NCI-H2107 (cell line): ENCODE results near the gene ST7L.

Source experiments
- DNase-seq: peaks from one replicate; lab custom pipeline; 2025; lab: John Stamatoyannopoulos, UW

Gene ST7L

DNA sequence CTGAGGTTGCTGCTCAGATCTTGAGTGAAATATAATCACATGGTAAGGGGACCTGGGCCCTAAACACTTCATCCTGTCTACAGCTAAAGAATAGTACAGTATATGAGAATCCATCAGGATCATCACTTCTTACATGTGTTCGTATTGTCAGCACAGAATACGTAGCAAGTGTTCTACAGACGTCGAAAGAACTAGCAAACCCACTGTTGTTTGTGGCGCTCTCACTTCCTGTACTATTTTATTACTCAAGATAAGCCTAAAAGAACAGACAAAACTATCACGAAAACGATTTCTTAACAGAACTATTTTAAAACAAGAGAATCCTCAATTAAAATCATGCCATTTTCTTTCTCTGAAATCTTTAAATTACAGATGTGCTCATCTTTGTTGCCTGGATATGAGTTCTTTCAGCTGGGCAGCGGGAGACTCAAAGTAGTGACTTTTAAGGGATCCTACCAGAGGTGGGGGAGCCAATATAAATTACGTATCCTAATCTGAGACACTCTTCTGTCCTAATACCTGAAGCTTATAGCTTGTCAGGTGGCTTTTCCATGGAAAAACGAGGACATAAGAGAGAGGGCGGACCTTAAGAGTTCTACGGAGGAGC, 724 bp downstream of the ST7L start:
- no peak for DNase-seq

DNA sequence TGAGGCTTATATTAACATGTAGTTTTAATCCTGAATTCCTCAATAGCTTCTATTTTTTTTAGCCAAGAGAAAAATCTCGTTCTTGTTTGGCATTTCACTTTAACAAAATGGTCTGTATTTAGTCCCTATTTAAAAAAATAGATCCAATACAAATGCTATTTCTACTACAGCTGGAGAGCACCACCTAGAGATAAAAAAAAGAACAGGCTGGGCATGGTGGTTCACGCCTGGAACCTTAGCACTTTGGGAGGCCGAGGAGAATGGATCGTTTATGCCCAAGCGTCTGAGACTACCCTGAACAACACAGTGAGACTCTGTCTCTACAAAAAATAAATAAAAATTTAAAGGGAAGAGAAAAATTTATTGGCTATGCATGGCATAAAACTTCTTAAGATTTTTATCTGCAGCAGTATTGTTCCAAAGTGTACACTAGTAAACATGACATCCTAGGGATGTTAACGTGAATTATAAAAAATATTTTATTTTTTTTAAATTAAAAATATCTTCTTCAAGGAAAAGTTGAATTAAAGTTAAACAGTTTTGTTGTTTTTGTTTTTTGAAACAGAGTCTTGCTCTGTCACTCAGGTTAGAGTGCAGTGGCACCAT, 4.4 kb downstream of the ST7L start:
- peak; percentile 31 for DNase-seq

DNA sequence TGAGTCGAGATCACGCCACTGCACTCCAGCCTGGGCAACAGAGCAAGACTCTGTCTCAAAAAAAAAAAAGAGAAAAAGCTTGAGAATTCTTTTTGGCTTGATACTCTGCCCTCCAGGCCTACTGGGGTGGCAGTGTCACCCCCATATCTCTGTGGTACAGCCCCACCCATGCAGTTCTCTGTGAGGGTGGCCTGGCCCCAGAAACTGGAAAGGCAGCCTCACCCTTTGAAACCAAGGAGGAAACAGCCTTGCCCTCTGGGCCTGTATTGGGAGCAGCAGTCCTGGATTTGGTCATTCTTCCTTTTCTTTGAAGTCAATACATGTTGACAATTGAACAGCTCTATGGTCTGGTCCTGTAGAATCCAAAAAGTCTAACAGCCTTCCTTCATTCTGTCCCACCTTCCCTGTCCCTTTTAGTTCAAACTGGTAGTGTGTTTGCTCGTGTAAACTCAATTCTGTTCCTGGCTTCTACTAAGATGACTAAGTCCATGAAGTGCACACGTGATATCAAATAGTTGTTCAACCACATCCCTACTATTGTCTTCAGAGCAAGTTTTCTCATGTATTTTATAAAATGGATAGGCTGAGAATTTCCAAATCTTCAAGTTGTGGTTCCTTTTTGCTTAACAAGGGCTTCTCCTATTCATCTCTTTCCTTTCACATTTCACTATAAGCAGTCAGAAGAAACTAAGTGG, 13.2 kb downstream of the ST7L start:
- DNase-seq, result no peak

DNA sequence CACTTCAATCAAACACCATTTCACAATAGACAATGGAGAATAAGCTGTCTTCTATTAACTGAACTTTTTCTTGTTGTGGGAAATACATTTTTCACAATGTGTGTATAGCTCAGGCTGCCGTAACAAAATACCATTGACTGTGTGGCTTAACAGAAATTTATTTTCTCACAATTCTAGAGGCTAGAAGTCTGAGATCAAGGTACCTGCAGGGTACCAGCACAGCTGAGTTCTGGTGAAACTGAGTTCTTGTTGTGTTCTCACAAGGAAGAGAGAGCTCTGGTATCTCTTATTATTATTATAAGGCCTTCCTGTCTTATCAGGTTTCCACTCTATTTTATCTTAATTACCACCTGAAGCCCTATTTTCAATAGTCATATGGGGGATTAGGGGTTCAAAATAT, 15.4 kb downstream of the ST7L start:
- DNase-seq, result no peak

- DNase-seq, result no peak
Observed at GRCh38 chr1:112603012-112603411, 15.9 kb downstream of the ST7L start.

DNA sequence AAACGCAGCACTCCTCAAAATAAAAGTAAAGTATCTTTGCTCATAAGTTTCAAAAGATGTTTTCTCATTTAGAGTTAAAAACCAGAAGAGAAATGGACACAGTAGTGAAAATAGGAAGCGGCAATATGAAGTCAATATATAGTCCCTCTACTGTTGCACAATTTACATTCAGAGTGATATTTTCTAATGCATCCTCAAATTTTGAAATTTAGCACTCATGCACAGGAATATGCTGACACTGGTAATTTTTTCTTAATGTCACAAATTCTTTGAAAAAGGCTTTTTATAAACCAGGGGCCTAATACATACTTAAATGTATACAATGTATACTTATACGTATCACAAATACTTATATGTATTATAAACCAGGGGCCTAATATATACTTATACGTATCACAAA, 19.5 kb downstream of the ST7L start:
- no peak for DNase-seq

GRCh38 chr1:112594208-112594876, 24.6 kb downstream of the ST7L start:
- no peak for DNase-seq

GRCh38 chr1:112589766-112590165, 29.2 kb downstream of the ST7L start:
- no peak for DNase-seq

DNA sequence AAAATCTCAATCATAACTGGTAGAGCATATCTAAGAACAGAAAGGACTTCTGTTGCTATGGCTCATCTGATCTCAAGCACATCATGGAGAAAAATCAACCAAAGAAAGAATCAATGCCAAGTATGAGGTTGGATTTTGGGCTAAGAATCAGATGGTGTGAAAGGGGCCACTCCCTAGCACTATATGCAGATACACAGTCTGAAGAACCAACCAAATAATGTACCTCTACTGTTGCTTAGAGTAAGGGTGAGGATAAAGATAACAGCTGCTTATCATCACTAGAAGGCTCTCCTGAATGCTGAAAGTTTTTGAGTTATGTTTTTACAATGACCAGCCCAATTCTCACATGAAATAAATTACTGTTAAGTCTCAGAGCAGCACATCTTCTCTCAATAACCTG, 35.6 kb downstream of the ST7L start:
- no peak for DNase-seq

DNA sequence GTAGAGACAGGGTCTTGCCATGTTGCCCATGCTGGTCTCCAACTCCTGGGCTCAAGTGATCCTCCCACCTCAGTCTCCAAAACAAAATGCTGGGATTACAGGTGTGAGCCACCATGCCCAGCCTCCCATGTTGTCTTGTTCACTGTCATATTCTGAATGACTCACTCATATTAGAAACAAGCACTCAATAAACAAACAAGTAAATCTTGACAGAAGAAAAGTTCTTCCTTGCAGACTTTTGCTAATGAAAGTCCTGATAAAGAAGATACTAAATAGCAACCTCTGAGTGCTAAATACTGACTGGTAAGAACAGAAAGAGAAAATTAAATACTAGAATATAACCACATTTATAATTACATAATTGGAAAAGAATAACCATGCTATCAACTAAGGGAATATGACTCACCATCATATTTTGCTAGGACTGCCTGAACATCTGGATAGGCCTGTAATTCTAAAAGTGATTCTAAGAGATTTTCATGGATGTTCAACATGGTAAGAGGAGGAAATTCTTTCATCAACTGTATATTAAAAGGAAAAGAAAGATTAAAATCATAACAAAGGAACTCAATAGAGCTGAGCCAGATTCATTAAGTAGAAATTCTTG, 37.3 kb downstream of the ST7L start:
- no peak for DNase-seq

- no peak for DNase-seq
Observed at GRCh38 chr1:112579801-112580510, 39.0 kb downstream of the ST7L start.

DNA sequence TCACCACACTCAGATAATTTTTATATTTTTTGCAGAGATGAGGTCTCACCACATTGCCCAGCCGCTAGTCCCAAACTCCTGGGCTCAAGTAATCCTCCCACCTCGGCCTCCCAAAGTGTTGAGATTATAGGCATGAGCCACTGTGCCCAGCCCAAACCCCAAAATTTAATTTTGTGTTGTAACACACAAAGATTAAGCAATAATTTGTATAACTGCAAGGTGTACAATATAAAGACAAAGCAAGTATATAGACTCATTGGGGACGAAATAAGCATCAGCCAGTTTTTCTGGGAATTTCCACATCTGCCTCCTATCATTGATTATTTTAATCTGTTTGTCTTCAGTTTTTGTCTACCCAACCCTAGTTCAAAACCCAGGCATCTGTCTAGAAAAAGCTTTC, 42.7 kb downstream of the ST7L start:
- DNase-seq, result no peak

GRCh38 chr1:112575154-112575804, 43.7 kb downstream of the ST7L start:
- DNase-seq, result no peak

DNA sequence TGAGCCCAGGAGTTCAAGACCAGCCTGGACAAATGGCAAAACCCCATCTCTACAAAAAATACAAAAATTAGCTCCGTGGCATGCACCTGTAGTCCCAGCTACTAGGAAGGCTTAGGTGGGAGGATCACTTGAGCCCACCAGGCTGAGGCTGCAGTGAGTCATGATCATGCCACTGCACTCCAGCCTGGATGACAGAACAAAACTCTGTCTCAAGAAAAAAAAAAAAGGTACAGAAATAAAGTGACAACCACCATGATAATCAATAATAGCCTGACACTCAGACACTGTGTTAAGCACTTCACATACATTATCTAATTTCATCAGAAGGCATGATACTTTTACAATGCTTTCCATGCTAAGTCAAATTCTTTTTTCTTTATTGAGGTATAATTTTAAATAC, 53.1 kb downstream of the ST7L start:
- DNase-seq, result no peak

GRCh38 chr1:112564081-112564480, 54.9 kb downstream of the ST7L start:
- DNase-seq, result no peak

DNA sequence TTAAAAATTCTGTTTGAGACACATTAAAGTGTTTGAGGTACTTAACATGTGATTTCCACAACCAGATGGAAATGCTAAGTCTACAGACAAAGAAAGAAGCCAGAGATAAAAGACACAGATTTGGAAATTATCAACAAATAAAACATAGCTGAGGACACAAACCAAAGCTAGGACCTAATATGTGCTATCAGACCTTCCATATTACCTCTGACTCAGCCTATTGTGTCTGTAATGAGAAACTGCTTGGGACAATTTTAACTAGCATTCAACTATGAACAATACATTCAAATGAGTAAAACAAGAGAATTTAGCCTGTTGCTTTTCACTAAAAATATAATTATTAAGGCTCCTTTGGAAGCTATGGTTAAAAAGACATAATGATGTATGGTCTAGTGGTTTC, 55.6 kb downstream of the ST7L start:
- DNase-seq, result no peak

DNA sequence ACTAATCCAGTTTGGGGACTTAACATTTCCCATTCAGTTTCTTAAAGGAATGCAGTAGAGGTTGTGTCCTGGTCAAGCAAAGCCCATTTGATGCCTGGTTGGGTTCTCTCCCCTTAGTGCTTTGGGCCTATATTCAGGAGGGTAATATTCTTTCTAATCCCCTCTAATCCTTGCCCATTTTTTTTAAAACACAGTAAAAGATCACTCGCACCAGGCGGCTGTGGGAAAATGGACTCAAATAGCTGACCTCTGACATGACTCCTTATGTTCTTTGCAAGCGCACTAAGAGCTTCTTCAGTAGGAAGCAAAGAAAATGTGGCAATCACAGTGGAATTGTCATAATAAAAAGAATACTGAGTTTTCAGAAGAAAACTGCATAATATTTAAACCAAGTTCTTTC, 60.3 kb downstream of the ST7L start:
- no peak for DNase-seq

- DNase-seq, result no peak
Observed at GRCh38 chr1:112557385-112557784, 61.6 kb downstream of the ST7L start.

DNA sequence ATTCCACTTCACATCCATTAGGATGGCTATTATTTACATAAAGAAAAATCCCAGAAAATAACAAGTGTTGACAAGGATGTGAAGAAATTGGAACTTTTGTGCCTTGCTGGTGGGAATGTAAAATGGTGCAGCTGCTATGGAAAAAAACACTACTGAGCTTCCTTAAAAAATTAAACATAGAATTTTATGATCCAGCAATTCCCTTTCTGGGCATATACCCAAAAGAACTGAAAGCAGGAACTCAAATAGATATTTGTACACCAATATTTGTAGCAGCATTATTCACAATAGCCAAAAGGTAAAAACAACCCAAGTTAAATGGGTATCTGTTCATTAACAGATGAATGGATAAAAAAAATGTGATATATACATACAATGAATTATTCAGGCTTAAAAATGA, 64.5 kb downstream of the ST7L start:
- no peak for DNase-seq

GRCh38 chr1:112549590-112549989, 69.4 kb downstream of the ST7L start:
- DNase-seq, result no peak

DNA sequence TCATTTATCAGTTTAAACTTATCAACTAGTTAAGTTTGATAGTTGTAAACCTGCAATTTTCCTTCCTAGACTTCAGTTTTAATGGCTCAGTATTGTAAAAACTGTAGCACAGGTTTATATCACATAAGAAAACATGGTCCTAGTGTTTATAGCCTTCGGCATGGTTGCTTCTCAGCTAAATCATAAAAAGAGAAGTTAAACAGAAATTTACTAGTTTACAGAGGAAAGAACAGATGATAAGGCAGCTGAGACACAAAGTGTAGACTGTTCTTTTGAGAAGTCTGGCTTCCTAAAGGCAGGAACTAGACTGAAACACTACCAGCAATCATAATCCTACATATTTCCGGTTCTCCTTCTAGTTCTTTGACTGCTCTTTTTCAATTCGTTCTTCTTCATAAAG, 70.4 kb downstream of the ST7L start:
- DNase-seq, result no peak

GRCh38 chr1:112546076-112546475, 72.9 kb downstream of the ST7L start:
- no peak for DNase-seq
